SH-SY5Y (cell line): ENCODE data around the gene TMEM123.

Experiments
- GATA2 ChIP-seq: IDR thresholded peaks from 2 replicates; pipeline ENCODE4 v1.6.1; 2011; ENCODE audit warnings: mild to moderate bottlenecking, low read depth, low read length
- GATA3 ChIP-seq: IDR thresholded peaks from 2 replicates; pipeline ENCODE4 v1.6.1; 2011; ENCODE audit warnings: low read depth, mild to moderate bottlenecking, low read length, moderate library complexity

DNA sequence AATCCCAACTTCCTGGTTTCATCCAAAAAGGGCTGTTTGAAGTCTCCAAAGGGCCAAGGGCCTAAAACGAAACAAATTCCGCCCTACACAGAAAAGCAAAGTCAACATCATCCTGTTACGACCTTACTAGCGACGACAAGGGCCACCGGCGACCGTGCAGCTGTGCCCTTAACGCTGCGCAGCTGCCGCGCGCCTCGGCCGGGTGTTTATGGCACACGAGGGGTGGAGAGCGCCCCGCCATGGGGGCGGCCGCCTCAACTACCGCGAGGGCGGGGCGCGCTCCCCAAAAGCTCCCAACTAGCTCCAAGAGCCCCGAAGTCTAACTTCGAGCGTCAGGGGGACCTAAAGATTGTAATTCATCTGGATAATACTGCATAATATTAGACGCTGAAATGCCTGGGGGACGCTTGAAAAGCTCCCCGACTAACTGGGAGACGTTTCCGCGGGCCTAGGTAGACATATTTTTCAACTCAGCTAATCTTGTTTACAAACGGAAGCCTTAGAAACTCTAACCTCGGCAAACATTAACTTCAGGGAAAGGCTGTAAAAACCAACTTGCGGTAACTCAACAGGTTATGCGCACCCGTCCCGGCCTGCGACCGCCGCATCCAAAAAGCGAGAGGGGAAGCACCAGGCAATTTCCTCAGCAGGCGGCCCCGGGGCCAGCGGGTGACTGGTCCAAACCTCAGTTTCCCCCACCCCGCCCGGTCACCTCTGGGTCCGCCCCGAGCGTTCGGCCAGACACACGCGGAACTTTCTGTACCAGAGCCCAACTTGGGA lies 694 bp downstream of the TMEM123 start:
- TF ChIP-seq GATA2: no peak
- TF ChIP-seq GATA3: no peak
